GM18951 (cell line): ENCODE results near the gene ADGRG6.

Experiments
- POLR2A ChIP-seq: IDR thresholded peaks from 4 replicates; pipeline ENCODE4 v1.6.1; 2011; ENCODE audit warnings: mild to moderate bottlenecking; ENCODE audit not compliant: insufficient read length, insufficient read depth; ENCODE audit errors: extremely low read depth
- in situ Hi-C: fragments of 300-500 bp; cut with MboI; formaldehyde crosslinking; loops from one replicate; pipeline ENCODE4 v1.12.0; 2022; ENCODE audit warnings: low sequenced_read_pairs, mixed read lengths, inconsistent platforms; ENCODE audit not compliant: unreplicated experiment

ADGRG6 gene

DNA sequence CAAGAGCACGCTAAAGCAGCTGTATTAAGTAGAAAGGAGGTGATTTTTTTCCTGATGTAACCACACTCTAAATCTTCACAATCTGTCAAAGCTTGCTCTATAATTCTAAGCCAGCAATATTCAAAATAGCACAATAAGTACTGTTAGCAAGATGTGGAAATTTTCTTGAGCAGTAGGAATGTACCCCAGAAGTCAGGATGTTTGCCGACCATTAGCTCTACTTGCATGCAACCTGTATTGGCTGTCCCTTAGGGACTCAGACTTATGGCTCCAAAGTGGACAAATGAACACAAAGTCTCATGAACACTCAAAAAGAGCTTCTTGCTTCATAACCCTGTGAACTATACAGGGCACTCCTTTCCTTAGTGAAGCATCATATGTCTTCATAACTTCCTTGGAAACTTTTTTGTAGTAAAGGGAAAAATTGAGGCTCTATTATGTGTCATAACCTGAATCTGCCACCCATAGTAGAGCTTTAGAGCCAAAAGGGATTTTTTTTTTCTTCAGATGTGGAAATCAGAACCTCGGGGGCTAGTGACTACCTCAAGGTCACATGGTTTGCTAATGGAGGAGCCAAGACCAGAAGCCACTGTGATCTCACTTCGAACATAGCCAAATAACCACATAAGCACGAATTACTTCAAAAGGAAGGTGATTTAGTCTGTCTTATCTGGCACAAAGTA lies 54.5 kb downstream of the ADGRG6 start:
- TF ChIP-seq POLR2A, result no peak
- in situ Hi-C loops, result no loop called here

DNA sequence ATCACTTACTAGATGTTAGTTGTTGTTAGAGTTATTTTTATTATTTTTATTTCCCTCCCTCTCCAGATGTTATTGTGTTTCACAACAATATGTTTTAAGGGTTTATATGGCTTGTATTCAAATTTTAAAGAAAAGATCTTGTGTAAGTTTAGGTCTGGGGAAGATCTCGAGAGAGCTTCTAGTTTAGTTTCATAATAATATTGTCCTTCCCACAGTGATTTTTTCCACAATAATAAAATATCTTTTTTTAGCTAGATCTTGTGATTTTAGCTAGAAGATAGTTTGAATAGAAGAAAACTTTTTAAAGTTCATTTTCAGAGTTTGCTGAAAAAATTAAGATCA lies 55.0 kb downstream of the ADGRG6 start:
- TF ChIP-seq POLR2A, result no peak
- in situ Hi-C loops, result no loop called here

DNA sequence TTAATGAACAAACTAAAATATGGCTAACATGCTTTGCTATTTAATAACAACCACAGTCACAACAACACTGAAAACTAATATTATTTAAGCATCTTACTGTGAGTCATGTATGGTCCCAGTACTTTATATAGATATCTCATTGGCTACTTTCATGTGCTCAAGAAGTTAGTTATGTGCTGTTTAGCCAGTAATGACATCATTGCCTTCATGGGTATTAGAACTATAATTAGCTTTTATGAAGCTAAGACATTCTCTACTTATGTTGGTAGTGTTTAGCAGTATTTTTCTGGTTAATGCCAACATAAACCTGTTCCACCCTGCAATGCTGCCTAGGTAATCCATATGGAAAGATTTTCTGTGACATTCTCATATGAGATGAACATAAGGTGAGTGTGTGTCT lies 56.1 kb downstream of the ADGRG6 start:
- no peak for TF ChIP-seq POLR2A
- in situ Hi-C loops, result no loop called here

- in situ Hi-C loops, result no loop called here
- no peak for TF ChIP-seq POLR2A
Measured at GRCh38 chr6:142359271-142359960, 57.6 kb downstream of the ADGRG6 start.

GRCh38 chr6:142361345-142361744 lies 59.5 kb downstream of the ADGRG6 start:
- in situ Hi-C loops, result no loop called here

GRCh38 chr6:142361779-142362750 lies 60.3 kb downstream of the ADGRG6 start:
- in situ Hi-C loops, result no loop called here
- no peak for TF ChIP-seq POLR2A

More at GRCh38 chr6:142361345-142361744, 59.5 kb downstream of the ADGRG6 start:
- TF ChIP-seq POLR2A, result no peak

GRCh38 chr6:142367061-142367460 lies 65.3 kb downstream of the ADGRG6 start:
- in situ Hi-C loops, result no loop called here
- TF ChIP-seq POLR2A, result no peak

DNA sequence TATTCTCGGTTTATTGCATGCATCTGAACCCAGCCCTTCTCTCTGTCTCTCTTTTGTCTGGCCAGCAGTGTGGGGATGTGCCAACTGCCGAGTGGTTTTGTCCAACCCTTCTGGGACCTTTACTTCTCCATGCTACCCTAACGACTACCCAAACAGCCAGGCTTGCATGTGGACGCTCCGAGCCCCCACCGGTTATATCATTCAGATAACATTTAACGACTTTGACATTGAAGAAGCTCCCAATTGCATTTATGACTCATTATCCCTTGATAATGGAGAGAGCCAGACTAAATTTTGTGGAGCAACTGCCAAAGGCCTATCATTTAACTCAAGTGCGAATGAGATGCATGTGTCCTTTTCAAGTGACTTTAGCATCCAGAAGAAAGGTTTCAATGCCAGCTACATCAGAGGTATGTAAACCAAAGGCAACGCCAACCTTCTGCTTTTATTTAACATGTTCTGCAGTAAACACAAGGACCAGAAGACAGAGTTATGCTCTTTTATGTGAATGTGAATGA lies 65.8 kb downstream of the ADGRG6 start:
- in situ Hi-C loops, result no loop called here
- TF ChIP-seq POLR2A, result no peak

DNA sequence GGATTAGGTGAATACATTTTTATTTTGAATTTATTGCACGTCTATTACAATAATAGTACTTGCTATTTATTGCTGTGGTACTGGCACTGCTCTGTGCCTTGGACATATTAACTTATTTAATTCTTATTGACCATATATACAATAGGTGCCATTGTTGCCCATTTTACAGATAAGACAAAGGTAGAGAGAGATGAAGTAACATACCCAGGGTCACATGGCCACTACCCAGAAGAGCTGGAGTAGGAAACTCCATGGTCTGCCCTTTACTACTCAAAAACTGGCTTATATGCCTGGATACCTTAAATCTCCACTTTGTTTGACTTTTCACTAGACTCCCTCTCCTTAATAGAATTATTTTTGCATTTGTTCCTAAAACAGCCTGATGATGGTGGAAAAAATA lies 67.5 kb downstream of the ADGRG6 start:
- in situ Hi-C loops, result no loop called here
- no peak for TF ChIP-seq POLR2A

DNA sequence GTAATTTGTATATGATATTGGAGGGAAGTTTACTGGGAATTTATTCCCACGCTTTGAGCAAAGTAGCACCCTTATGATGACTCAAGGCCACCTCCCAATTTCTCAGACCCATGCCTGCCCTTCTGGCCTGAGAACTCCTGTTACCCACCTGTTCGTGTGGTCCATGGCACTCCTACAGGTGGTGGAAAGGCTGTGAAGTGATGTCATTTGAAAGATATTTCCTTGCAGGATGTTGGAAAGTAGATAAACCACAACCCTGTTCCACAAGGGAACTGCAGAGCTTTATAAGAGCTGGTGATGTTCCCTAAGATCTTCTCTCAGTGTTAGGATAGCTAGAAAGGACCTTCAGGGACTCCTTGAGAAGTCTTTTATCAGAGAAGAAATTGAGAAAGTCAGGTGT lies 70.5 kb downstream of the ADGRG6 start:
- in situ Hi-C loops, result no loop called here
- TF ChIP-seq POLR2A, result no peak

GRCh38 chr6:142373268-142374090 lies 71.7 kb downstream of the ADGRG6 start:
- in situ Hi-C loops, result no loop called here
- no peak for TF ChIP-seq POLR2A

GRCh38 chr6:142374091-142374770 lies 72.4 kb downstream of the ADGRG6 start:
- no peak for TF ChIP-seq POLR2A

More at GRCh38 chr6:142374091-142374770, 72.4 kb downstream of the ADGRG6 start:
- in situ Hi-C loops, result no loop called here
